GM23338 (cell line): ENCODE data around the gene ADCY1.

Experiments
- CREB1 ChIP-seq: fragments of 250-450 bp; sonication (Bioruptor Pico); IDR thresholded peaks from 2 replicates; pipeline ENCODE4 v1.5.0; 2020; ENCODE audit warnings: low read depth, mild to moderate bottlenecking, moderate library complexity
- CTCF ChIP-seq, 2 experiments: fragments of 200-600 bp in 1 of 2; sonication (generic) in 1 of 2; conservative IDR thresholded peaks; 2 replicates each; pipeline versions ENCODE4 v1.5.1 to v1.6.1; 2016 to 2017; ENCODE audit warnings: antibody characterized with exemption in 2 of 2, low read depth in 2 of 2, mild to moderate bottlenecking in 2 of 2, moderate library complexity in 1 of 2
- ETS1 ChIP-seq: IDR thresholded peaks from 2 replicates; pipeline ENCODE4 v1.6.1; 2016; ENCODE audit warnings: antibody characterized with exemption
- EZH2 ChIP-seq: fragments of 200-600 bp; sonication (generic); IDR thresholded peaks from one replicate; pipeline ENCODE4 v1.8.0; 2017; ENCODE audit warnings: antibody characterized with exemption, mild to moderate bottlenecking, low read depth; ENCODE audit not compliant: unreplicated experiment
- EZH2phosphoT487 ChIP-seq: fragments of 200-600 bp; sonication (generic); IDR thresholded peaks from one replicate; pipeline ENCODE4 v1.8.1; 2018; ENCODE audit warnings: antibody characterized with exemption; ENCODE audit not compliant: unreplicated experiment
- JUNB ChIP-seq: IDR thresholded peaks from one replicate; pipeline ENCODE4 v1.6.1; 2016; ENCODE audit warnings: antibody characterized with exemption; ENCODE audit not compliant: unreplicated experiment
- POLR2AphosphoS5 ChIP-seq: IDR thresholded peaks from 2 replicates; pipeline ENCODE4 v1.6.1; 2016; ENCODE audit warnings: antibody characterized with exemption, low read depth
- REST ChIP-seq: IDR thresholded peaks from one replicate; pipeline ENCODE4 v1.6.1; 2018; ENCODE audit warnings: antibody characterized with exemption; ENCODE audit not compliant: unreplicated experiment
- STAT1 ChIP-seq: IDR thresholded peaks from one replicate; pipeline ENCODE4 v1.6.1; 2016; ENCODE audit warnings: antibody characterized with exemption; ENCODE audit not compliant: unreplicated experiment
- ZNF114 ChIP-seq: fragments of 250-450 bp; sonication (Bioruptor Pico); IDR thresholded peaks from 2 replicates; pipeline ENCODE4 v1.5.0; 2020; ENCODE audit warnings: mild to moderate bottlenecking, moderate library complexity
- ZNF331 ChIP-seq: fragments of 250-450 bp; sonication (Bioruptor Pico); IDR thresholded peaks from 2 replicates; pipeline ENCODE4 v1.5.0; 2020; ENCODE audit warnings: low read depth, mild to moderate bottlenecking, moderate library complexity

GRCh38 chr7:45631569-45631968 lies 57.4 kb downstream of the ADCY1 start:
- TF ChIP-seq CTCF (conservative IDR thresholded peaks at IDR 0.05; ENCODE audit: low read depth in 2 of 2) (no peak), POLR2AphosphoS5 (no peak), EZH2phosphoT487 (no peak), EZH2 (no peak), CREB1 (CRISPR knock-in tag) (no peak), ZNF114 (CRISPR knock-in tag) (no peak), REST (no peak), ETS1 (no peak), STAT1 (no peak), JUNB (no peak), ZNF331 (CRISPR knock-in tag) (no peak)
